Astrocyte (in vitro differentiated cells and primary cell): ENCODE data around the gene CD55. TPM values are rescaled to one million over a fixed set of nuclear protein-coding genes. Genes with fewer than 3 reads are reported as not detected.

ENCODE experiments used
- DNase-seq: peaks from one replicate; pipeline ENCODE4 v3.0.0-alpha.2; 2010; ENCODE audit warnings: low read depth
- FAIRE-seq: peaks from 2 replicates; lab custom pipeline; 2011; peaks lifted over from hg19 to GRCh38; lab: Jason Lieb, UNC
- H2AFZ ChIP-seq: 2 replicates; pipeline ENCODE4 v1.6.0; 2012; ENCODE audit warnings: low read depth, low read length, inconsistent platforms
- H3K27ac ChIP-seq: 2 replicates; pipeline ENCODE4 v1.5.1; 2011; ENCODE audit warnings: low read depth, low read length, inconsistent platforms
- H3K27me3 ChIP-seq: 2 replicates; pipeline ENCODE4 v1.6.0; 2011; ENCODE audit warnings: low read length, inconsistent platforms; ENCODE audit not compliant: insufficient read depth
- H3K36me3 ChIP-seq: 2 replicates; pipeline ENCODE4 v1.5.1; 2011; ENCODE audit warnings: low read length, inconsistent platforms; ENCODE audit not compliant: insufficient read depth
- H3K4me1 ChIP-seq: 2 replicates; pipeline ENCODE4 v1.5.1; 2011; ENCODE audit warnings: low read length, inconsistent platforms; ENCODE audit not compliant: insufficient read depth
- H3K4me2 ChIP-seq: 2 replicates; pipeline ENCODE4 v1.6.0; 2012; ENCODE audit warnings: low read length, inconsistent platforms
- H3K4me3 ChIP-seq: 2 replicates; pipeline ENCODE4 v1.5.1; 2011; ENCODE audit warnings: low read depth, mild to moderate bottlenecking, low read length, inconsistent platforms; ENCODE audit not compliant: insufficient read depth
- H3K79me2 ChIP-seq: 2 replicates; pipeline ENCODE4 v1.6.0; 2012; ENCODE audit warnings: mild to moderate bottlenecking, low read length, inconsistent platforms; ENCODE audit not compliant: insufficient read depth
- H3K9ac ChIP-seq: 2 replicates; pipeline ENCODE4 v1.6.0; 2012; ENCODE audit warnings: mild to moderate bottlenecking, low read length, inconsistent platforms
- H3K9me3 ChIP-seq: 2 replicates; pipeline ENCODE4 v1.5.1; 2012; ENCODE audit warnings: low read depth, mild to moderate bottlenecking, low read length, inconsistent platforms; ENCODE audit not compliant: insufficient read depth
- H4K20me1 ChIP-seq: 2 replicates; pipeline ENCODE4 v1.6.0; 2012; ENCODE audit warnings: low read length, inconsistent platforms; ENCODE audit not compliant: insufficient read depth
- H3K27ac Mint-ChIP-seq: one replicate; pipeline ENCODE4 v1.8.0; 2021; ENCODE audit warnings: mild to moderate bottlenecking, mixed read lengths; ENCODE audit not compliant: unreplicated experiment
- H3K27me3 Mint-ChIP-seq: one replicate; pipeline ENCODE4 v1.8.0; 2021; ENCODE audit warnings: low read depth, mixed read lengths; ENCODE audit not compliant: unreplicated experiment
- H3K36me3 Mint-ChIP-seq: one replicate; pipeline ENCODE4 v1.8.0; 2021; ENCODE audit warnings: low read depth, mixed read lengths; ENCODE audit not compliant: unreplicated experiment
- H3K4me1 Mint-ChIP-seq: one replicate; pipeline ENCODE4 v1.8.0; 2021; ENCODE audit warnings: low read depth, mixed read lengths; ENCODE audit not compliant: unreplicated experiment
- H3K4me3 Mint-ChIP-seq: one replicate; pipeline ENCODE4 v1.8.0; 2021; ENCODE audit warnings: mild to moderate bottlenecking, moderate library complexity, mixed read lengths; ENCODE audit not compliant: unreplicated experiment
- H3K9me3 Mint-ChIP-seq: one replicate; pipeline ENCODE4 v1.8.0; 2021; ENCODE audit warnings: mild to moderate bottlenecking, mixed read lengths; ENCODE audit not compliant: unreplicated experiment
- CTCF ChIP-seq: IDR thresholded peaks from 2 replicates; pipeline ENCODE4 v1.5.1; 2011; ENCODE audit warnings: low read depth, mild to moderate bottlenecking, inconsistent platforms, low read length, moderate library complexity; ENCODE audit not compliant: insufficient read depth
- EZH2 ChIP-seq: IDR thresholded peaks from 2 replicates; pipeline ENCODE4 v1.6.1; 2012; ENCODE audit warnings: mild to moderate bottlenecking, low read length, inconsistent platforms; ENCODE audit not compliant: insufficient read depth
- total RNA-seq: library from RNA; stranded (reverse); gene quantifications from 2 replicates; pipeline ENCODE4 v1.2.1, GENCODE V29; 2021

Gene CD55
- total RNA-seq, 1 donor from 2014 or later: 18.7 TPM

- H3K9me3 Mint-ChIP-seq: peaks cover 4% of the 10 kb centered on the region
- H3K4me2 ChIP-seq: no peak overlapping the region
- TF ChIP-seq EZH2: no peak
- no peak for TF ChIP-seq CTCF
- no peak overlapping the region for H3K4me3 ChIP-seq
- no peak overlapping the region for H2AFZ ChIP-seq
- peaks cover 3% of the 10 kb centered on the region for H3K9me3 ChIP-seq
- no peaks in the 10 kb centered on the region for H3K79me2 ChIP-seq
- no peak overlapping the region for H3K9ac ChIP-seq
- peaks cover 10% of the 10 kb centered on the region for H3K36me3 ChIP-seq
- H3K27ac ChIP-seq: no peak overlapping the region
- H3K4me1 Mint-ChIP-seq: peaks cover 2% of the 10 kb centered on the region
- no peak overlapping the region for H3K4me3 Mint-ChIP-seq
- no peak overlapping the region for H3K27ac Mint-ChIP-seq
- H3K27me3 Mint-ChIP-seq: no peaks in the 10 kb centered on the region
- peaks cover 19% of the 10 kb centered on the region for H3K36me3 Mint-ChIP-seq
- DNase-seq: no peak
- no peaks in the 10 kb centered on the region for H3K27me3 ChIP-seq
- no peaks in the 10 kb centered on the region for H4K20me1 ChIP-seq
- no peaks in the 10 kb centered on the region for H3K4me1 ChIP-seq
- FAIRE-seq: no peak
These were observed 12.1 kb downstream of the CD55 start for GRCh38 chr1:207333620-207334019.

GRCh38 chr1:207334337-207334736 lies 12.9 kb downstream of the CD55 start:
- Histone ChIP-seq H3K79me2 (no peaks in the 10 kb centered on the region), H3K9me3 (peaks cover 3% of the 10 kb centered on the region), H3K4me3 (no peak overlapping the region), H3K27ac (no peak overlapping the region), H3K4me1 (no peaks in the 10 kb centered on the region), H3K4me2 (no peak overlapping the region), H2AFZ (no peak overlapping the region), H3K36me3 (peaks cover 10% of the 10 kb centered on the region), H3K9ac (no peak overlapping the region), H3K27me3 (no peaks in the 10 kb centered on the region), H4K20me1 (no peaks in the 10 kb centered on the region)
- DNase-seq: no peak
- no peaks in the 10 kb centered on the region for H3K27me3 Mint-ChIP-seq
- FAIRE-seq: no peak
- H3K9me3 Mint-ChIP-seq: peaks cover 4% of the 10 kb centered on the region
- H3K27ac Mint-ChIP-seq: no peak overlapping the region
- TF ChIP-seq CTCF: no peak
- TF ChIP-seq EZH2: no peak
- peaks cover 2% of the 10 kb centered on the region for H3K4me1 Mint-ChIP-seq
- peaks cover 18% of the 10 kb centered on the region for H3K36me3 Mint-ChIP-seq
- no peak overlapping the region for H3K4me3 Mint-ChIP-seq

- no peaks in the 10 kb centered on the region for H3K27me3 ChIP-seq
- H4K20me1 ChIP-seq: no peaks in the 10 kb centered on the region
- Mint-ChIP-seq H3K4me3 (no peak overlapping the region), H3K36me3 (peaks cover 12% of the 10 kb centered on the region), H3K27ac (no peak overlapping the region), H3K4me1 (peaks cover 2% of the 10 kb centered on the region), H3K27me3 (no peaks in the 10 kb centered on the region), H3K9me3 (peaks cover 4% of the 10 kb centered on the region)
- H3K9me3 ChIP-seq: peaks cover 3% of the 10 kb centered on the region
- TF ChIP-seq EZH2: no peak
- no peak overlapping the region for H3K27ac ChIP-seq
- no peaks in the 10 kb centered on the region for H3K79me2 ChIP-seq
- H3K36me3 ChIP-seq: peaks cover 10% of the 10 kb centered on the region
- H3K9ac ChIP-seq: no peak overlapping the region
- no peak overlapping the region for H3K4me2 ChIP-seq
- H3K4me3 ChIP-seq: no peak overlapping the region
- no peaks in the 10 kb centered on the region for H3K4me1 ChIP-seq
- no peak for FAIRE-seq
- no peak for DNase-seq
- H2AFZ ChIP-seq: no peak overlapping the region
These were observed 13.7 kb downstream of the CD55 start for GRCh38 chr1:207335138-207335537.
